GM04503 (cell line): ENCODE data around the gene GDE1.
"Not testable (repeated sequence)": the region's sequence is repeated elsewhere in the genome, so short reads cannot be mapped to it uniquely, and the experiment has no call there.

ENCODE experiments used
- DNase-seq: peaks from one replicate; pipeline ENCODE4 v3.0.0-alpha.2; 2012; ENCODE audit warnings: low read depth

The GDE1 gene

GRCh38 chr16:19521471-19522396 is at the start of gene GDE1:
Gene GDE1 (minus strand): TSS chr16:19522098. CDS start chr16:19521964, 134 bp downstream.
- DNase-seq = no peak

- no peak for DNase-seq
These were observed 45.7 kb upstream of the GDE1 start for GRCh38 chr16:19567560-19567959.

- no peak for DNase-seq
These were observed 44.5 kb upstream of the GDE1 start for GRCh38 chr16:19566362-19566761.

GRCh38 chr16:19563377-19563776 is 41.5 kb upstream of the GDE1 start:
- no peak for DNase-seq

- no peak for DNase-seq
These were observed 38.2 kb upstream of the GDE1 start for GRCh38 chr16:19560078-19560477.

GRCh38 chr16:19559242-19559910 is 37.5 kb upstream of the GDE1 start:
- no peak for DNase-seq

GRCh38 chr16:19555938-19556771 is 34.3 kb upstream of the GDE1 start:
- DNase-seq = no peak

- DNase-seq = peak; percentile 84
These were observed 33.5 kb upstream of the GDE1 start, which contains the start of gene VPS35L for GRCh38 chr16:19555186-19555937. Gene VPS35L (plus strand): TSS chr16:19555703. CDS start chr16:19555730, 27 bp downstream.

GRCh38 chr16:19549673-19550072 is 27.8 kb upstream of the GDE1 start:
- DNase-seq = no peak

GRCh38 chr16:19548144-19548543 is 26.2 kb upstream of the GDE1 start:
- DNase-seq = no peak

GRCh38 chr16:19543278-19543996 is 21.5 kb upstream of the GDE1 start:
- DNase-seq = not testable (repeated sequence)

GRCh38 chr16:19542138-19542821 is 20.4 kb upstream of the GDE1 start:
- DNase-seq = no peak

GRCh38 chr16:19540241-19540970 is 18.5 kb upstream of the GDE1 start:
- DNase-seq = no peak

- DNase-seq = no peak
These were observed 10.7 kb upstream of the GDE1 start for GRCh38 chr16:19532601-19533000.

GRCh38 chr16:19528666-19529065 is 6.8 kb upstream of the GDE1 start:
- DNase-seq = no peak

GRCh38 chr16:19527161-19527560 is 5.3 kb upstream of the GDE1 start:
- no peak for DNase-seq

GRCh38 chr16:19525385-19525723 is 3.5 kb upstream of the GDE1 start:
- no peak for DNase-seq

- DNase-seq = no peak
These were observed 2.9 kb upstream of the GDE1 start for GRCh38 chr16:19524616-19525384.

GRCh38 chr16:19524356-19524615 is 2.4 kb upstream of the GDE1 start:
- no peak for DNase-seq
